SK-N-MC (cell line): ENCODE results near the gene SMTNL2.

Source experiments
- EZH2 ChIP-seq: fragments of 200-600 bp; sonication (generic); IDR thresholded peaks from one replicate; pipeline ENCODE4 v1.6.1; 2017; ENCODE audit warnings: antibody characterized with exemption
- POLR2AphosphoS5 ChIP-seq: IDR thresholded peaks from 2 replicates; pipeline ENCODE4 v1.6.1; 2012; ENCODE audit warnings: mild to moderate bottlenecking, low read depth, low read length, borderline replicate concordance

DNA sequence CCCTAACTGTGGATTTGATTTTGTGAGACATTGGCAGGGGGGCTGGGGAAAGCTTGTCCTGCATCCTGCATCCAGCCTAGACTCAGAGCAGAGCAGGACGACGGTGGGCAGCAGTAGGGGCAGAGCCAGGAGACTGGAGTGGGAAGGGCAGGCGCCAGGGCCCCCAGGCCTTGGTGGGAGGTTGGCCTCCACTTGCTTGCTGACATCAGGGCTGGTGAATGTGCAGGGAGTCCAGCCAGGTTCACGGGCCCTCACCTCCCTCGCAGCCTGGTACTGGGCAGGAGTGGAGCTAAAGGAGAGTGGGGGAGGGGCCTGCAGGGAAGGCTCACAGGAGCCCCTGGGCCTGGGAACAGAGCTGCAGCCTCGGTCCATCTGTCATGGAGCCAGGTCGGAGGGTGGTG, 2.2 kb upstream of the SMTNL2 start:
- TF ChIP-seq EZH2: no peak
- TF ChIP-seq POLR2AphosphoS5: no peak
